GM12878 (cell line): ENCODE results near the gene ZNF101. TPM values are rescaled to one million over a fixed set of nuclear protein-coding genes. Genes with fewer than 3 reads are reported as not detected.
A peak's percentile ranks its signal among the peaks of the same experiment; 100 is the strongest.

Experiments used
- ATF2 ChIP-seq: IDR thresholded peaks from 2 replicates; pipeline ENCODE4 v1.6.1; 2012; ENCODE audit warnings: low read length, inconsistent platforms
- BCLAF1 ChIP-seq: fragments of 450-650 bp; IDR thresholded peaks from 2 replicates; pipeline ENCODE4 v1.6.1; 2017; ENCODE audit warnings: antibody characterized with exemption, mild to moderate bottlenecking, moderate library complexity
- CBX3 ChIP-seq: fragments of 200-600 bp; sonication (generic); IDR thresholded peaks from 2 replicates; pipeline ENCODE4 v1.6.1; 2016; ENCODE audit warnings: low read depth, borderline replicate concordance
- NBN ChIP-seq: fragments of 450-650 bp; IDR thresholded peaks from 2 replicates; pipeline ENCODE4 v1.6.1; 2016
- NR2C1 ChIP-seq: fragments of 450-650 bp; IDR thresholded peaks from 2 replicates; pipeline ENCODE4 v1.6.1; 2017; ENCODE audit warnings: antibody characterized with exemption, mild to moderate bottlenecking, moderate library complexity
- RB1 ChIP-seq: fragments of 450-650 bp; formaldehyde crosslinking; IDR thresholded peaks from 2 replicates; pipeline ENCODE4 v1.6.1; 2017; ENCODE audit warnings: mild to moderate bottlenecking, borderline replicate concordance
- SREBF1 ChIP-seq: IDR thresholded peaks from 2 replicates; pipeline ENCODE4 v1.6.1; 2012; ENCODE audit warnings: mild to moderate bottlenecking, low read length
- YY1 ChIP-seq: IDR thresholded peaks from 2 replicates; pipeline ENCODE4 v1.6.1; 2011; ENCODE audit warnings: low read depth, mild to moderate bottlenecking, low read length
- ZNF217 ChIP-seq: fragments of 450-650 bp; IDR thresholded peaks from 2 replicates; pipeline ENCODE4 v1.6.1; 2017; ENCODE audit warnings: antibody characterized with exemption, mild to moderate bottlenecking
- ZNF24 ChIP-seq: fragments of 450-650 bp; IDR thresholded peaks from 2 replicates; pipeline ENCODE4 v1.6.1; 2017; ENCODE audit warnings: antibody characterized with exemption, mild to moderate bottlenecking
- ZNF384 ChIP-seq: IDR thresholded peaks from 2 replicates; pipeline ENCODE4 v1.6.1; 2012; ENCODE audit warnings: low read depth, mild to moderate bottlenecking, low read length, improper control_type of control experiment, borderline replicate concordance
- polyA plus RNA-seq, 11 experiments: library from polyadenylated mRNA; depleted of rRNA in 4 of 11; unstranded in 6 of 11; stranded (reverse) in 5 of 11; fragments of >200 nt; fragmentation: Nextera tagmentation in 4 of 11; fragmentation: Illumina TruSeq in 1 of 11; extraction: Ambion mirVana in 4 of 11; extraction: Trizol in 1 of 11; gene quantifications; 1 replicate in 1 of 11; 2 replicates in 10 of 11; pipeline versions ENCODE4 v1.2.1 to v1.2.3, GENCODE V29; 2011 to 2016; ENCODE audit warnings: inconsistent platforms in 2 of 11, missing spikeins in 2 of 11, low read depth in 1 of 11
- total RNA-seq, 4 experiments: library from RNA; depleted of rRNA in 3 of 4; stranded (reverse); fragments of >200 nt in 3 of 4; fragmentation: Illumina TruSeq in 1 of 4; extraction: Trizol in 1 of 4; gene quantifications; 2 replicates each; pipeline versions ENCODE4 v1.2.1 to v1.2.3, GENCODE V29; 2013 to 2021
- TF ChIP-seq, protein P1 (sequence below): fragments of 450-650 bp; IDR thresholded peaks from 2 replicates; pipeline ENCODE4 v1.6.1; 2017; ENCODE audit warnings: mild to moderate bottlenecking, moderate library complexity

ZNF101 gene
- total and polyA plus RNA-seq, 10 of the 15 experiments (the other 5 are each of a cell fraction or from before 2014, with no cell fraction given): 15.2 to 40.5 (median 19.8) TPM

GRCh38 chr19:19668230-19669012, at the start of gene ZNF101 (continued):
- TF ChIP-seq, protein P1, sequence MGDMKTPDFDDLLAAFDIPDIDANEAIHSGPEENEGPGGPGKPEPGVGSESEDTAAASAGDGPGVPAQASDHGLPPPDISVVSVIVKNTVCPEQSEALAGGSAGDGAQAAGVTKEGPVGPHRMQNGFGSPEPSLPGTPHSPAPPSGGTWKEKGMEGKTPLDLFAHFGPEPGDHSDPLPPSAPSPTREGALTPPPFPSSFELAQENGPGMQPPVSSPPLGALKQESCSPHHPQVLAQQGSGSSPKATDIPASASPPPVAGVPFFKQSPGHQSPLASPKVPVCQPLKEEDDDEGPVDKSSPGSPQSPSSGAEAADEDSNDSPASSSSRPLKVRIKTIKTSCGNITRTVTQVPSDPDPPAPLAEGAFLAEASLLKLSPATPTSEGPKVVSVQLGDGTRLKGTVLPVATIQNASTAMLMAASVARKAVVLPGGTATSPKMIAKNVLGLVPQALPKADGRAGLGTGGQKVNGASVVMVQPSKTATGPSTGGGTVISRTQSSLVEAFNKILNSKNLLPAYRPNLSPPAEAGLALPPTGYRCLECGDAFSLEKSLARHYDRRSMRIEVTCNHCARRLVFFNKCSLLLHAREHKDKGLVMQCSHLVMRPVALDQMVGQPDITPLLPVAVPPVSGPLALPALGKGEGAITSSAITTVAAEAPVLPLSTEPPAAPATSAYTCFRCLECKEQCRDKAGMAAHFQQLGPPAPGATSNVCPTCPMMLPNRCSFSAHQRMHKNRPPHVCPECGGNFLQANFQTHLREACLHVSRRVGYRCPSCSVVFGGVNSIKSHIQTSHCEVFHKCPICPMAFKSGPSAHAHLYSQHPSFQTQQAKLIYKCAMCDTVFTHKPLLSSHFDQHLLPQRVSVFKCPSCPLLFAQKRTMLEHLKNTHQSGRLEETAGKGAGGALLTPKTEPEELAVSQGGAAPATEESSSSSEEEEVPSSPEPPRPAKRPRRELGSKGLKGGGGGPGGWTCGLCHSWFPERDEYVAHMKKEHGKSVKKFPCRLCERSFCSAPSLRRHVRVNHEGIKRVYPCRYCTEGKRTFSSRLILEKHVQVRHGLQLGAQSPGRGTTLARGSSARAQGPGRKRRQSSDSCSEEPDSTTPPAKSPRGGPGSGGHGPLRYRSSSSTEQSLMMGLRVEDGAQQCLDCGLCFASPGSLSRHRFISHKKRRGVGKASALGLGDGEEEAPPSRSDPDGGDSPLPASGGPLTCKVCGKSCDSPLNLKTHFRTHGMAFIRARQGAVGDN: 0 out of 2 replicates have a peak, but pooled peaks have one; percentile 8
- TF ChIP-seq BCLAF1 (peak; percentile 78), ZNF384 (no peak), ATF2 (no peak), NR2C1 (peak; percentile 87), NBN (peak; percentile 20; the same call in 1 of the 2 replicates), ZNF217 (0 out of 2 replicates have a peak, but pooled peaks have one; percentile 22), YY1 (peak; percentile 73), SREBF1 (peak; percentile 60), RB1 (peak; percentile 79; the same call in 1 of the 2 replicates), CBX3 (no peak), ZNF24 (no peak)
- TF ChIP-seq, all 136 proteins: peak for 64
